GM23338 (cell line): Measurements from ENCODE around the gene CHSY1. TPM values are rescaled to one million over a fixed set of nuclear protein-coding genes. Genes with fewer than 3 reads are reported as not detected.

Experiments used
- ATAC-seq: fragments of 200-7000 bp; cut with Tn5 transposase; 3 replicates; pipeline ENCODE4 v1.9.1; 2020
- DNase-seq: peaks from one replicate; pipeline ENCODE4 v3.0.0-alpha.2; 2015; ENCODE audit warnings: low spot score
- H2AFZ ChIP-seq: fragments of 200-600 bp; sonication (generic); 2 replicates; pipeline ENCODE4 v1.8.0; 2016; ENCODE audit warnings: antibody characterized with exemption, mild to moderate bottlenecking, moderate library complexity
- H3F3A ChIP-seq: fragments of 200-600 bp; sonication (generic); replicated peaks from 2 replicates; pipeline ENCODE4 v1.8.0; 2017; ENCODE audit warnings: antibody characterized with exemption, mixed run types, low read depth
- H3K27ac ChIP-seq: fragments of 200-600 bp; sonication (generic); 2 replicates; pipeline ENCODE4 v1.6.1; 2016; ENCODE audit warnings: low read depth
- H3K27me3 ChIP-seq: fragments of 200-600 bp; sonication (generic); 2 replicates; pipeline ENCODE4 v1.8.0; 2016; ENCODE audit warnings: mild to moderate bottlenecking, mixed run types, moderate library complexity; ENCODE audit not compliant: insufficient read depth
- H3K36me3 ChIP-seq: fragments of 200-600 bp; sonication (generic); 2 replicates; pipeline ENCODE4 v1.8.0; 2016; ENCODE audit warnings: mild to moderate bottlenecking; ENCODE audit not compliant: insufficient read depth
- H3K4me1 ChIP-seq: fragments of 200-600 bp; sonication (generic); 2 replicates; pipeline ENCODE4 v1.8.0; 2016; ENCODE audit warnings: mild to moderate bottlenecking, moderate library complexity; ENCODE audit not compliant: insufficient read depth
- H3K4me2 ChIP-seq: fragments of 200-600 bp; sonication (generic); 2 replicates; pipeline ENCODE4 v1.7.1; 2017; ENCODE audit warnings: mixed run types
- H3K4me3 ChIP-seq: fragments of 200-600 bp; sonication (generic); 2 replicates; pipeline ENCODE4 v1.6.1; 2016; ENCODE audit warnings: mixed run types
- H3K79me2 ChIP-seq: fragments of 200-600 bp; sonication (generic); replicated peaks from 2 replicates; pipeline ENCODE4 v1.8.0; 2017; ENCODE audit warnings: mild to moderate bottlenecking; ENCODE audit not compliant: insufficient read depth
- H3K9me2 ChIP-seq: fragments of 200-600 bp; sonication (generic); 2 replicates; pipeline ENCODE4 v1.8.0; 2017; ENCODE audit not compliant: insufficient read depth
- H4K20me1 ChIP-seq: fragments of 200-600 bp; sonication (generic); replicated peaks from 2 replicates; pipeline ENCODE4 v1.8.0; 2017; ENCODE audit warnings: mild to moderate bottlenecking; ENCODE audit not compliant: insufficient read depth
- H3K27ac Mint-ChIP-seq: 2 replicates; pipeline ENCODE4 v1.8.0; 2020; ENCODE audit warnings: inconsistent platforms, mild to moderate bottlenecking, moderate library complexity, mixed read lengths
- H3K27me3 Mint-ChIP-seq: 3 replicates; pipeline ENCODE4 v1.8.0; 2022; ENCODE audit warnings: low read depth, mild to moderate bottlenecking, moderate library complexity, mixed read lengths, inconsistent platforms; ENCODE audit not compliant: insufficient read depth, poor library complexity
- H3K36me3 Mint-ChIP-seq: 3 replicates; pipeline ENCODE4 v1.8.0; 2021; ENCODE audit warnings: low read depth, mild to moderate bottlenecking, inconsistent platforms, moderate library complexity, mixed read lengths
- H3K4me1 Mint-ChIP-seq: 3 replicates; pipeline ENCODE4 v1.8.0; 2020; ENCODE audit warnings: mild to moderate bottlenecking, inconsistent platforms, mixed read lengths
- H3K4me3 Mint-ChIP-seq: 3 replicates; pipeline ENCODE4 v1.8.0; 2021; ENCODE audit warnings: moderate library complexity, mild to moderate bottlenecking, inconsistent platforms, mixed read lengths
- H3K9me3 Mint-ChIP-seq: 3 replicates; pipeline ENCODE4 v1.8.0; 2020; ENCODE audit warnings: moderate library complexity, mild to moderate bottlenecking, inconsistent platforms, mixed read lengths
- CREB1 ChIP-seq: fragments of 250-450 bp; sonication (Bioruptor Pico); IDR thresholded peaks from 2 replicates; pipeline ENCODE4 v1.5.0; 2020; ENCODE audit warnings: low read depth, mild to moderate bottlenecking, moderate library complexity
- EZH2 ChIP-seq: fragments of 200-600 bp; sonication (generic); IDR thresholded peaks from one replicate; pipeline ENCODE4 v1.8.0; 2017; ENCODE audit warnings: antibody characterized with exemption, mild to moderate bottlenecking, low read depth; ENCODE audit not compliant: unreplicated experiment
- EZH2phosphoT487 ChIP-seq: fragments of 200-600 bp; sonication (generic); IDR thresholded peaks from one replicate; pipeline ENCODE4 v1.8.1; 2018; ENCODE audit warnings: antibody characterized with exemption; ENCODE audit not compliant: unreplicated experiment
- NANOG ChIP-seq: IDR thresholded peaks from 2 replicates; pipeline ENCODE4 v1.6.1; 2016; ENCODE audit warnings: antibody characterized with exemption, borderline replicate concordance
- POLR2AphosphoS5 ChIP-seq: IDR thresholded peaks from 2 replicates; pipeline ENCODE4 v1.6.1; 2016; ENCODE audit warnings: antibody characterized with exemption, low read depth
- REST ChIP-seq: IDR thresholded peaks from one replicate; pipeline ENCODE4 v1.6.1; 2018; ENCODE audit warnings: antibody characterized with exemption; ENCODE audit not compliant: unreplicated experiment
- ZNF114 ChIP-seq: fragments of 250-450 bp; sonication (Bioruptor Pico); IDR thresholded peaks from 2 replicates; pipeline ENCODE4 v1.5.0; 2020; ENCODE audit warnings: mild to moderate bottlenecking, moderate library complexity
- ZNF331 ChIP-seq: fragments of 250-450 bp; sonication (Bioruptor Pico); IDR thresholded peaks from 2 replicates; pipeline ENCODE4 v1.5.0; 2020; ENCODE audit warnings: low read depth, mild to moderate bottlenecking, moderate library complexity
- polyA plus RNA-seq: library from polyadenylated mRNA; unstranded; fragments of >200 nt; fragmentation: Nextera tagmentation; extraction: Ambion mirVana; gene quantifications from 2 replicates; pipeline ENCODE4 v1.2.1, GENCODE V29; 2016
- total RNA-seq: library from RNA; depleted of rRNA; stranded (reverse); fragments of >200 nt; shearing (Covaris generic); gene quantifications from 2 replicates; pipeline ENCODE4 v1.2.3, GENCODE V29; 2014
- TF ChIP-seq, protein P1 (sequence below): fragments of 250-450 bp; sonication (Bioruptor Pico); IDR thresholded peaks from 2 replicates; pipeline ENCODE4 v1.5.0; 2020; ENCODE audit warnings: mild to moderate bottlenecking, moderate library complexity
- TF ChIP-seq, protein P2 (sequence below): IDR thresholded peaks from 2 replicates; pipeline ENCODE4 v1.6.1; 2016; ENCODE audit warnings: antibody characterized with exemption

The CHSY1 gene
- total and polyA plus RNA-seq, 2 experiments from 2014 or later = 9.8 to 47.7 TPM

DNA sequence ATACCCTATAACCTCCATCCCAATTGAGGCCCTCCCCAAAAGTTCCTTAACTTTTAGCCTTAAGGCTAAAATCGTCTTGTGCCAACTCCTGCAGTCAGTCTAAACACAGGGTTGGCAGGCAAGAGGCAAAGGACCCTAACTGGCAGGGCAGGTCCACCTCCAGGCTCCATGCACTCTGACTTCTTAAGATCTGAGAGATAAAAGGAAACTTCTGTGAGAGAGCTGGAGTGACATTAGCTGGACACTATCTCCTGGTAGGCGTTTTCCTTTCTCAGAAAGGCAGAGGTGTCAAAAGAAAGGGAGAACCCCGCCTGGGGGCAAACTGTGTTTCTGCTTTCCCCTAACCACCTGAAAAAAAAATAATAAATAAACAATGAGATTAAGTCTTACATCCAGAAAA, 3.6 kb downstream of the CHSY1 start (continued):
- TF ChIP-seq, protein P1, sequence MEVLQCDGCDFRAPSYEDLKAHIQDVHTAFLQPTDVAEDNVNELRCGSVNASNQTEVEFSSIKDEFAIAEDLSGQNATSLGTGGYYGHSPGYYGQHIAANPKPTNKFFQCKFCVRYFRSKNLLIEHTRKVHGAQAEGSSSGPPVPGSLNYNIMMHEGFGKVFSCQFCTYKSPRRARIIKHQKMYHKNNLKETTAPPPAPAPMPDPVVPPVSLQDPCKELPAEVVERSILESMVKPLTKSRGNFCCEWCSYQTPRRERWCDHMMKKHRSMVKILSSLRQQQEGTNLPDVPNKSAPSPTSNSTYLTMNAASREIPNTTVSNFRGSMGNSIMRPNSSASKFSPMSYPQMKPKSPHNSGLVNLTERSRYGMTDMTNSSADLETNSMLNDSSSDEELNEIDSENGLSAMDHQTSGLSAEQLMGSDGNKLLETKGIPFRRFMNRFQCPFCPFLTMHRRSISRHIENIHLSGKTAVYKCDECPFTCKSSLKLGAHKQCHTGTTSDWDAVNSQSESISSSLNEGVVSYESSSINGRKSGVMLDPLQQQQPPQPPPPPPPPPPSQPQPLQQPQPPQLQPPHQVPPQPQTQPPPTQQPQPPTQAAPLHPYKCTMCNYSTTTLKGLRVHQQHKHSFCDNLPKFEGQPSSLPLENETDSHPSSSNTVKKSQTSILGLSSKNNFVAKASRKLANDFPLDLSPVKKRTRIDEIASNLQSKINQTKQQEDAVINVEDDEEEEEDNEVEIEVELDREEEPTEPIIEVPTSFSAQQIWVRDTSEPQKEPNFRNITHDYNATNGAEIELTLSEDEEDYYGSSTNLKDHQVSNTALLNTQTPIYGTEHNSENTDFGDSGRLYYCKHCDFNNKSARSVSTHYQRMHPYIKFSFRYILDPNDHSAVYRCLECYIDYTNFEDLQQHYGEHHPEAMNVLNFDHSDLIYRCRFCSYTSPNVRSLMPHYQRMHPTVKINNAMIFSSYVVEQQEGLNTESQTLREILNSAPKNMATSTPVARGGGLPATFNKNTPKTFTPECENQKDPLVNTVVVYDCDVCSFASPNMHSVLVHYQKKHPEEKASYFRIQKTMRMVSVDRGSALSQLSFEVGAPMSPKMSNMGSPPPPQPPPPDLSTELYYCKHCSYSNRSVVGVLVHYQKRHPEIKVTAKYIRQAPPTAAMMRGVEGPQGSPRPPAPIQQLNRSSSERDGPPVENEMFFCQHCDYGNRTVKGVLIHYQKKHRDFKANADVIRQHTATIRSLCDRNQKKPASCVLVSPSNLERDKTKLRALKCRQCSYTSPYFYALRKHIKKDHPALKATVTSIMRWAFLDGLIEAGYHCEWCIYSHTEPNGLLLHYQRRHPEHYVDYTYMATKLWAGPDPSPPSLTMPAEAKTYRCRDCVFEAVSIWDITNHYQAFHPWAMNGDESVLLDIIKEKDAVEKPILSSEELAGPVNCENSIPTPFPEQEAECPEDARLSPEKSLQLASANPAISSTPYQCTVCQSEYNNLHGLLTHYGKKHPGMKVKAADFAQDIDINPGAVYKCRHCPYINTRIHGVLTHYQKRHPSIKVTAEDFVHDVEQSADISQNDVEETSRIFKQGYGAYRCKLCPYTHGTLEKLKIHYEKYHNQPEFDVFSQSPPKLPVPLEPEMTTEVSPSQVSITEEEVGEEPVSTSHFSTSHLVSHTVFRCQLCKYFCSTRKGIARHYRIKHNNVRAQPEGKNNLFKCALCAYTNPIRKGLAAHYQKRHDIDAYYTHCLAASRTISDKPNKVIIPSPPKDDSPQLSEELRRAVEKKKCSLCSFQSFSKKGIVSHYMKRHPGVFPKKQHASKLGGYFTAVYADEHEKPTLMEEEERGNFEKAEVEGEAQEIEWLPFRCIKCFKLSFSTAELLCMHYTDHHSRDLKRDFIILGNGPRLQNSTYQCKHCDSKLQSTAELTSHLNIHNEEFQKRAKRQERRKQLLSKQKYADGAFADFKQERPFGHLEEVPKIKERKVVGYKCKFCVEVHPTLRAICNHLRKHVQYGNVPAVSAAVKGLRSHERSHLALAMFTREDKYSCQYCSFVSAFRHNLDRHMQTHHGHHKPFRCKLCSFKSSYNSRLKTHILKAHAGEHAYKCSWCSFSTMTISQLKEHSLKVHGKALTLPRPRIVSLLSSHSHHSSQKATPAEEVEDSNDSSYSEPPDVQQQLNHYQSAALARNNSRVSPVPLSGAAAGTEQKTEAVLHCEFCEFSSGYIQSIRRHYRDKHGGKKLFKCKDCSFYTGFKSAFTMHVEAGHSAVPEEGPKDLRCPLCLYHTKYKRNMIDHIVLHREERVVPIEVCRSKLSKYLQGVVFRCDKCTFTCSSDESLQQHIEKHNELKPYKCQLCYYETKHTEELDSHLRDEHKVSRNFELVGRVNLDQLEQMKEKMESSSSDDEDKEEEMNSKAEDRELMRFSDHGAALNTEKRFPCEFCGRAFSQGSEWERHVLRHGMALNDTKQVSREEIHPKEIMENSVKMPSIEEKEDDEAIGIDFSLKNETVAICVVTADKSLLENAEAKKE (CRISPR knock-in tag) = no peak
- TF ChIP-seq ZNF114 (CRISPR knock-in tag) = no peak
- TF ChIP-seq, protein P2, sequence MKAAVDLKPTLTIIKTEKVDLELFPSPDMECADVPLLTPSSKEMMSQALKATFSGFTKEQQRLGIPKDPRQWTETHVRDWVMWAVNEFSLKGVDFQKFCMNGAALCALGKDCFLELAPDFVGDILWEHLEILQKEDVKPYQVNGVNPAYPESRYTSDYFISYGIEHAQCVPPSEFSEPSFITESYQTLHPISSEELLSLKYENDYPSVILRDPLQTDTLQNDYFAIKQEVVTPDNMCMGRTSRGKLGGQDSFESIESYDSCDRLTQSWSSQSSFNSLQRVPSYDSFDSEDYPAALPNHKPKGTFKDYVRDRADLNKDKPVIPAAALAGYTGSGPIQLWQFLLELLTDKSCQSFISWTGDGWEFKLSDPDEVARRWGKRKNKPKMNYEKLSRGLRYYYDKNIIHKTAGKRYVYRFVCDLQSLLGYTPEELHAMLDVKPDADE = no peak

GRCh38 chr15:101246824-101247745, 4.8 kb downstream of the CHSY1 start:
- Histone ChIP-seq H3K27ac (no peak overlapping the region), H3K4me1 (peaks cover 55% of the 10 kb centered on the region), H3K36me3 (no peaks in the 10 kb centered on the region; the same call in none of the 2 replicates), H3K27me3 (no peaks in the 10 kb centered on the region), H3K79me2 (peaks cover 88% of the 10 kb centered on the region), H3K4me3 (no peak overlapping the region), H2AFZ (no peak overlapping the region), H3K9me2 (no peaks in the 10 kb centered on the region), H3K4me2 (0 out of 2 replicates have a peak overlapping the region, but pooled peaks have one; percentile 53), H3F3A (no peaks in the 10 kb centered on the region), H4K20me1 (peaks cover 61% of the 10 kb centered on the region)
- TF ChIP-seq ZNF114 (CRISPR knock-in tag) (no peak), CREB1 (CRISPR knock-in tag) (no peak), EZH2 (no peak), POLR2AphosphoS5 (no peak), EZH2phosphoT487 (no peak), REST (no peak), NANOG (no peak), ZNF331 (CRISPR knock-in tag) (no peak)
- H3K27me3 Mint-ChIP-seq = peaks cover 3% of the 10 kb centered on the region
- H3K9me3 Mint-ChIP-seq = no peaks in the 10 kb centered on the region
- H3K27ac Mint-ChIP-seq = no peak overlapping the region
- peaks cover 69% of the 10 kb centered on the region for H3K4me1 Mint-ChIP-seq
- ATAC-seq = no peak
- no peak overlapping the region; the same call in 2 of the 3 replicates for H3K4me3 Mint-ChIP-seq
- H3K36me3 Mint-ChIP-seq = peaks cover 11% of the 10 kb centered on the region; the same call in 2 of the 3 replicates
- no peak for DNase-seq
